Stimulated activated CD8-positive, alpha-beta memory T cell treated with anti-CD3 and anti-CD28 coated beads, Interleukin-12 subunit alpha, Interleukin-12 subunit beta, amount 100 ng/mL, for 24 hours (primary cell): ENCODE data around the gene MFRP.
"Not testable (repeated sequence)": the region's sequence is repeated elsewhere in the genome, so short reads cannot be mapped to it uniquely, and the experiment has no call there.

Experiments used
- DNase-seq: peaks from one replicate; pipeline ENCODE4 v3.0.0-alpha.2; 2020; ENCODE audit errors: extremely low read depth

MFRP gene

DNA sequence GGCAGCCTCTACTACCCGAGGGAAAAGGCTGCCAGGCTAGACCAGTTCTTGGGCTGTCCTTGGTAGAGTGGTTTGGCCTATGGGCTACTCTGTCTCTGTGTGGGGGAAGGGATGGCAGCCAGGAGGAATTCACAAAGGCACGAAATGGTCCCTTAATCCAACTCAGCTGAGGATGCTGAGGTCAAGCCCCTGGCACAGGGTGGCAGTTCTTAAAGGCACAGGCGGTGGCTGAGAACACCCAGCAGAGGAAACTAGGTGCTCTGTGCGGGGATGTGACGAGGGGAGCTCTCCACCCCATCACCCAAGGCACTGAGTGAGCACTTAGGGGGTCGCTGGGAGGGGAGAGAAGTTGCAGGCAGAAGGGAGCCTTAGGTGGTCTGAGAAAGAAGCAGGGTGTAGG is at the start of gene MFRP:
TSS of gene MFRP (minus strand) at position 101 of the 400 bp plus-strand sequence. CDS start 192 bp downstream, outside the sequence.
- no peak for DNase-seq

DNA sequence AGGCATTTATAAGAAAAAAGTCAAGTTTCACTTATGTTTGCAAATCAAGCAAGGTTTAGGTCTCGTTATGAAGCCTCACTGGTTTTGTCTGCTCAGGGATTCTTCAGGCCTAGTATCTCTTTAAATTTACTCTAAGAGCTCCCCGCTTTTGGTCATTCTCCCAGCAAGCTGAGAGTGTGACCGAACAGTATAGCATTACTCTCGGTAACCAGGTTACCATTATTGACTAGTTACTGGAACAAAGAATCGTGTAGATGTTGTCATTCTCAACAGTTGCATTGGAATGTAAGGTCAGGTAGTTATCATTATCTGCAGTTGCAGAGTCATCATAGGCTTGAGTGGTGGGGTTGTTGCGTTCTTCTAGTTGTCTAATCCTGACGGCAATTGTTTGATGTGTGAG is 44.8 kb upstream of the MFRP start:
- DNase-seq: no peak

DNA sequence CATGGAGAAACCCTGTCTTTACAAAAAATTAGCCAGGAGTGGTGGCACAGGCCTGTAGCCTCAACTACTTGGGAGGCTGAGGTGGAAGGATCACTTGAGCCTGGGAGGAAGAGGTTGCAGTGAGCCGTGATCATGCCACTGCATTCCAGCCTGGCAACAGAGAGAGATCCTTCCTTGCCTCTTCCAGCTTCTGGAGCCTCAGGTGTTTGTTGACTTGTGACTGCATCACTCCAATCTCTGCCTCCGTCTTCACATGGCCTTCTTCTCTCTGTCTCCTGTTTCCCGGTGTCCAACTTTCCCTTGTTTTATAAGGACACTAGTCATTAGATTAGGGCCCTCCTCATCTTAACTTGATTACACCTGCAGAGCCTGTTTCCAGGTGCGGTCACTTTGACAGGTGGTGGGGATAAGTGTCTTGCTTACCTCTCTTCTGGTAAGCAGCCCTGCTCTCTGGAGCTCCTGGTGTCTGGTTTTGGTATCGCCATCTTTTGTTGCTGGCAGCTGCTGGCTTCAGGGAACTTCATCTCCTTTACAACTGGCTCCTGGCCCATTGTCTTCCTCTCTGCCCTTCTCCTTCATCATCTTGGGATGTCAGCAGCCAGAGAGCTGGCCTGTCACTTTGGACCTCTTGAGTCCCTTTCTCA is 43.2 kb upstream of the MFRP start:
- DNase-seq: no peak

DNA sequence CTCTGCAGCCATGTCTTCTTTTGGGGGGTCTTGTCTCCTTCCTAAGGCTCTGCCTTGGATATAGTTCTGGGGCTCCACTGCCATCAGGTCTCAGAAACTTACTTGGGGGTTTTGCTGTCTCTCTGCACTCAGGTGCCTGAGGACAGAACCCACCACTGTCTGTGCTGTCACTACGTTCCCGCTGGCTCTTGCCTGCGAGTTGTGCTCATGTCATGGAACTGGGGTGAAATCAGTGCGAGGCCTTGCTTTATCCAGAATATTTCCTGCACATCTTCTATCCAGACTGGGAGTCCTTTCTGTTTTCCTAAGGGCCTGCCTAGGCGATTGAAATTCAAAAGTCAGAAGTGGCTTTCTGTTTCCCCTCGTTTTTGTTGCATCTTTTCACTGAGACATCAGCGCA is 41.6 kb upstream of the MFRP start:
- DNase-seq: no peak

DNA sequence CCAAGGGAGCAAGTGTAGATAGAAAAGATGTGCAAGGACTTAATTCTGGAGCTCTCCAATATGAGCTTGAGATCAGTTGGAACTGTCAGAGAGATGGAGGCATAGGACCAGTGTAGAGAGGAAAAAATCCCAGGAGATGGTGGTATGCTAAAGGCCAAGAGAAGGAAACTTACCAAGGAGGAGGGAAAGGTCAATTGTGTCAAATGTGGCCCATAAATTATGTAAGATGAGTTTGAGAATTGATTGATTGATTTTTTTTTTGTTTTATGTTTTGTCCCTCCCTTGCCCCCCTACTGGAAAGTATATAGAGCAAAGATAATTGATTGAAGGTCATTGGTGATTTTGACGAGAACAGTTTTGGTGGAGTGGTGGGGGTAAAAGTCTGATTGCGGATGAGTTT is 37.8 kb upstream of the MFRP start:
- no peak for DNase-seq

DNA sequence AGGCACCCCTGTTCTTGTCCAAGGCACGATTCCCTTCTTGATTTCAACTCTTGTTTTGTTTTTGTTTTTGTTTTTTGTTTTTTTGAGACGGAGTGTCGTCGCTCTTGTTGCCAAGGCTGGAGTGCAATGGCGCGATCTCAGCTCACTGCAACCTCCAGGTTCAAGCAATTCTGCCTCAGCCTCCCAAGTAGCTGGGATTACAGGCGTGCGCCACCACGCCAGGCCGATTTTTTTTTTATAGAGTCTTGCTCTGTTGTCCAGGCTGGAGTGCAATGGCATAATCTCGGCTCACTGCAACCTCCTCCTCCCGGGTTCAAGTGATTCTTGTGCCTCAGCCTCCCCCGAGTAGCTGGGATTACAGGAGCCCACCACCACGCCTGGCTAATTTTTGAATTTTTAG is 36.0 kb upstream of the MFRP start:
- DNase-seq: not testable (repeated sequence)

DNA sequence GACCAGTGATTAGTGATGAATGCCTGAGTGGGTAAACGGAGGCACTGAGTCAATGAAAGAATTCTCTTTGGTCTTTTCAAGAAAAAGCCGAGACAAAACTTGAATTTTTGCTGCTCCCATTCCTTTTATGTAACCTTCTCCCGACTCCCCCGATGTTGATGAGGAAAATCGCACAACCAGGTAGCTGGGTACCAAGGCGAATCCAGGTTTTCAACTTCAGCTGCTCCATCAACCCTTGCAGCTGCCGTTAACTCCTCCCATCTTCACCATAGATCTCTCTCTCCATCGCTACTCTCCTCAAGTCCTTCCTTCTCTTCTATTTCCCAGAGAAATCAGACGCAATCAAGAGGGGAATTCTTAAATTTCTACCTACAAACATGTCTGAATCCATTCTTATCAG is 35.6 kb upstream of the MFRP start:
- no peak for DNase-seq

DNA sequence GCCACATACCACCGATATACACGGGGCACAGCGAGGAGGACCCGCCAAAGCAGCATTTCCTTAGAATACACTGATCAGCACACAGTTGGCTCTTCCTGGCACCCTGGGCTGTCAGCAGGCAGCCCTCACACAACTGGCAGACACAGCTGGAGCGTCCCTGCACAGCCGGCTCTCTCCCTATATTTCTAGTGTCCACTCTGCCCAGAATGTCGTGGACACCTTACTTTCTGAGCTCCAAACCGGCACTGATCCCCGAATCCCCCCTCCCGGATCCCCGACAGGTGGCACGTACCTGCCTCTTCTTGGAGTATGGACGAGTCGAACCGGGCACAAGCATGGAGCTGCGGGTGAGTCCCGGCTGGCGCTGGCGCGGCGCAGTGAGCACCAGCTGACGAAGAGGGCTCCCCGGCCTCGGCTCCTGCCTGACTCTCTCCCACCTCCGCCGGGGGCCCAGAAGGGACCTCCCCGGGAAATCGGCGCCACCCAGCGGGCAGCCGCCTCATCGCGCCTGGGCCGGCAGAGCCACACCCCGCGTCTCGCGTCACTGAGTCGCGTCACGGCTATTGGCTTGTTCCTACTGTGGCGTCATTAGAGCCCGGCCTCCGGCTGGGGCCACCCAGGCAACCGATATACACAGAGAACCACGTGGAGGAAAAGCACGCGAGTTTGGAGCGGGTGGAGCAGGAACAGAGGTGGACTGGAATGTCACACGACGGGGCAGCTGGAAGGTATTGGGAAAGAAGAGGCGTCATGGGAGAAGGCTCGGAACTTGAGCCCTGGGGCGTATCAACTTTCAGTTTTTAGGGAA is 34.9 kb upstream of the MFRP start, which contains the start of gene USP2:
TSS of gene USP2 (minus strand) at position 510 of the 808 bp plus-strand sequence. CDS start 8,210 bp downstream, outside the sequence.
- DNase-seq: peak; percentile 92

DNA sequence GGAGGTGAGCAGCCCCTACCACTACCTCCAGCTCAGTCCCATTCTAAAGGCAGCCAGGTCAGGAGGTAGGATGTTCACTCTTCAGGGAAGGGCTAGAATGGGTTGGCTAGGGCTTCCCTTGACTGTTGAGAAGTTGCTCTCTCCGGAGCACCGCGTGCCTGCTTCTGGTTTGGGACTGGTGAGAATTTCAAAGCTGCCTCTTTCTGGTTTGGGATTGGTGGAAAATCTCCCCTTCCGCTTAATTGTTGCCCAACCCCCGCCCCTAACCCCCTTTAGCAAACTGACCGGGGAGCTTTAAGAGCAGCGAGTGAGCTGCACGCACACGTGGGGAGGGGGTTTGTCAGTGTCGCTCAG is 34.3 kb upstream of the MFRP start:
- no peak for DNase-seq

DNA sequence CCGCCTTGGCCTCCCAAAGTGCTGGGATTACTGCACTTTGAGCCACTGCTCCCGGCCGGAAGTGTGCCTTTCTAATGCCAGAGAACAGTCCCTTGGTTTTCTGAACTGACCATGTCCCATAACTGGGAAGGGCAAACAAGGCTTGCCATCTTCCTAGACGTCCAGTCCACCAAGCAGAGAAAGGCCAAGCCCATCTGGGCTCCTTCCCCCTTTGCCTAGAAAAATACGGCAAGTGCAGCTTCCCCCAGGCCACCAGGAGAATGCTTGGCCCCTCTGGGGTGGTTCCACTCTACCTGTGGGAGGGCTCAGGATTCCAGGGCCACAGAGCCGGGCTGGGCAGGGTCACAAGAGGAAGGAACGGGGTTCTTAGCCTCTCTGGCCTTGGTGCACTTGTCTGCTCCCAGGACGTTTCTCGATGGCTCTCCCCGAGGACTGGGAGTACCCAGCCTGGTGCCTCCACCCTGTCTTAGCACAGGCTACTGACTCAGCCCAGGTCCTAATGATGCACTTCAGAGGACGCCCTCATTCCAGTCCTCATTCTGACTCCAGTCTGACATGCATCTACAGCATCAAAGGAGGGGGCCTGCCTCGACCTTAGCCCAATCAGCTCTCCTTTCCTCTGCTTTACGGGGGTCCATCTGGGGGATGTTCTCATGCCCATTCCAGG is 33.8 kb upstream of the MFRP start:
- no peak for DNase-seq

DNA sequence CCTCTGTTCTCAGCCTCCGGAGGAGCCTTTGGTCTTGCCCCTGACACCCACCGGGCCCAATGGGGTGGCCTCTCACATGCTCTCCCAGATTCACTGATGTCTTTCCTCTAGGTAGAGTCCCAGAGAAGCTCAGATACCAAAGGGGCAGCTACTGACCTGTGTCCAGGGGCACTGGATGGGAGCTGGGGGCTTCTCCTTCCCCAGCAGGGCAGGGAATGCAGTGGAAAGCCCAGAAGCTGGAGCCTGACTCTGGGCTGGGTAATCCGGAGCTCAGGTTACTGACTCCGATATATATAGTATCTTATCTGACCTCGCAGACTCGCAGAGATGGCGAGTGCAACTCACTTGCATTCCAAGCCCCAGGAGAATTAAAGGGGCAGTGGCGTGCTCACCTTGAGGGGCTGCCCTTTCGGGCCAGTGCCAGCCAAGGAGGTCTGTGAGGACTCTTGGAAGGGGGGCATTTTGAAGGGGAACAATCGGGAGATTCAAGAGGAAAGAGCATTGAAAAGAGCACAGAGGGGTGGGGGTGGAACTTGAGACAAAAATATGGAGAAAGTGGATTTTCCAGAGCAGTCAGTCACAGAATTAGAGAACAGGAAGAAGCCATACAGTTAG is 32.5 kb upstream of the MFRP start:
- DNase-seq: no peak

DNA sequence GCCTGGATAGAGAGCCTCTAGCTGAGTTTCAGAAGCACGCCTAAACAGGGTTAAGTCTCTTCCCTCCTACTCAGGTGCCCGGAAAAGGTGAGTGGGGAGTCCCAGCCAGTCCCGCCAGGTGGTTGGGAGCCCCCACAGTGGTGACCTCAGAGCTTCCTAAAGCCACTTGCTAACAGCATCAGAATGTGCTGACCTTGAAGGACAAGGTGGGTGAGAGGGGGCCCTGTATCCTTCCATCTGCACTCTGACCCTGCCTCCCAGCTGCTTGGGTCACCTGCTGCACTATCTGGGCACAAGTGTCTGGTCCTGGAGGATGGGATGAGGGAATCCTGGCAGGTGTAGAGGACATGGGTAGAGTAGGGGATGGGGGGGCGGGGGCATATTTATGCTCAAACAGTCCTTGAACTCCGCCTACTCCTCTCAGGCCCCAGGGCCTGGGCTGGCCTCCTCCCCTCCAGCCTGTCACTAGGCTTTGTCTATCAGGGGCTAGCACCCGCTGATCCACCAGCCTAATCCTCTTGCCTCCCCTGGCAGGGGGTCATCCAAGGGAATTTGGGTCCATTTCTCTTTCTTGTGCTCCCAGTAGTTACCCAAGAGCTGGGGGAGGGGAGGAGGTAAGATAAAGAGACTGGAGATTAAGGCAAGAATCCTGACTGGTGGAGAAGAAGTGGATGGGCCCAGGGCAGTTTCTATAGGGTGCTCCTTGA is 31.6 kb upstream of the MFRP start:
- no peak for DNase-seq

DNA sequence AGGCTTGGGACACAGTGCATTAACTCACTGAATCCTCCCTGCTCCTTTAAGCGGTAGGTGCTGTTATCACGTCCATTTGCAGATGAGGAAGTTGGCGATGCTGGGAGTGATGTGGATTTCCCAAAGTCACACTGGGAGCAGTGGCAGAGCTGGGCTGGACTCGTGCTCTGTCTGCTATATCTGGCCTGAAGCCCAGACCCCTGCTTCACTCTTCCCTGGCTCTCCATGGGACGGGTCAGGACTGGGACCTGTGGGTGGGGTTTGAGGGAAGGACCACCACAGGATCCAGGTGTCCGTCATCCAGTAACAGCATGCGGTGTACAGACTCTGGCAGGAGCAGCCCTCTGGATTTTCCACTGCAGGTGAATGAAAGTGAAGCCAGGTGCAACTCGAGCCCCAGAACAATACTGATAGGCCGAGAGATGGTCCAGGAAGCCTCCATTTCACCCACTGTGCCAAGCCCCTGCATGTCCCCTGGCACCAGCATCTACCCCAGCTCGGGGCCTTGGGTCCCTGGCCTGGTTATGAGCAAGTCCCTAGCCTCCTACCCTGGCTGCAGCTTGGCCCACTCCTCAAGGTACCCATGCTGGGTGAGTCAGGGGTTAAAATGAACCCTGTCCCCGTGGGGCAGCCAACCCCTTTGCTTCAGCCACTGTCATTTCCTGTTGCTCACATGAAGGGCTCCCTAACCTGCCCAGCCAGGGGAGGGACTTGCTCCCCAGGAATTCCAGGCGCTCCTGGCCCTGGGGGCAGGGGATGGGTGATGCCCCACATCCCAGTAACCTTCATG is 30.8 kb upstream of the MFRP start:
- DNase-seq: no peak

DNA sequence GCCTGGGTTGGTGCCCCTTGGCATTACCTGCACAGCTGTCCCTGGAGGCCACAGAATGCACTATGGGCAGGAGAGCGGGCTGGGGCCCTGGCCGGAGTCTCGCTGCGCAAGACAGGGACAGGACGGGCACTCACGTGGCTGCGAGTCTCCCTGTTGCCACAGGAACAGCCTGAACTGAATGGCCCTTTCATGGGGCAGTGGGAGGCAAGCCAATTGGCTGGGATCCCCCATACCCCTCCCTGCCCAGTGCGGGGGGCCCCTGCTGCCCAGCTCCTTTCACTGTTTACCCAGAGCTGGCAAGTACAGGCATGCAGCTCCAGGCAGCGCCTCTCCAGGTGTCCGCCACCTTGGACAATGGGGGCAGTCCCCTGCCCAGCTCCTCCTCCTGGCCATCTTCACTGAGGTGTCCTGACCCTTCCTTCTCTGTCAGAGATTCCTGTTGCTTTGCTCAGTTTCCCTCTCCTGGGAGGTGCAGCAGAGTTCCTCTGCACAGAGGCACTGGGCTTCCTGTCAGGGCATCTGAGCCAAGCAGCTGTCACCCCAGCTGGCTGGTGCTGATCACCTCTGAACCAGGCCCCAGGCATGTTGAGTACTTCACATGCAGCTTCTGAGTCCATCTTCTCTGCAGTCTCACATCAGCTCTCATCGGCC is 29.8 kb upstream of the MFRP start:
- no peak for DNase-seq

DNA sequence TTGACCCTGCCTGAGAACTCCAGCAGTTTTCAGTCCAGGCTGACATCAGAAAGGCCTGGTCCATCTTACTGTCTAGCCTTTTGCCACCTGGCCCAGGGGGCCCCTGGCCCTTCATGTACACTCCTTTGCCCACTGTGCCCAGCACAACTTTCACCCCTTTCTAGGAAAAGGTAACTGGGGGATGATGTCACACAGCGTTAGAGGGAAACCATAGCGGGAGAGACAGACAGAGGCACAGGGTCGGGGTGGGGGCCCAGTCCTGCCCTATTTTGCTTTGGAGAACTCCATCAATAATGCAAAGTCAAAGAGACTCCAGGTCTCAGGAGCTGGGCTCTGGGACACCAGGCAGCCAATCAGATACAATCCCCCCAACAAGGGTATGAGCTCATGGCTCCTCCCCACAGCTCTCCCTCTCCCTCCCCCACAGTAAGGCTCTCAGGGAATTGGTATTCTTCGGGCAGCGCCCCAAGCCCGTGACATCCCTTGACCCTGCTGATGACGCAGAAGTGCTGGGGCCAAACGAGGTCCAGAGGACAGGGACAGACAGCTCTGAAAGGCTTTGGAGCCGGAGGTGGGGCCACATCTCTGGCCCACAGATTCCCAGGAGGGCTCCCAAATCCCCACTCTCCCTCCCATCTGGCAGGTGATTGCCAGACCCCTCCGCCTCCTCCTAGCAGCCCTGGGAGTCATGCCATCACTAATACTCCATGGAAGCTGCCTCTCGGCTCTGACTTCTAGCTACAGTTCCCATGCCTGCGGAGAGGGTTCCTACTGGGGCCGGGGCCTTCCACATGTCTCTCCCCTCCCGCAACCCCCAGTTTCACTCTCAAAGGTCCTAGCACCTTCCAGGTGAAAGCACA is 29.1 kb upstream of the MFRP start:
- no peak for DNase-seq

DNA sequence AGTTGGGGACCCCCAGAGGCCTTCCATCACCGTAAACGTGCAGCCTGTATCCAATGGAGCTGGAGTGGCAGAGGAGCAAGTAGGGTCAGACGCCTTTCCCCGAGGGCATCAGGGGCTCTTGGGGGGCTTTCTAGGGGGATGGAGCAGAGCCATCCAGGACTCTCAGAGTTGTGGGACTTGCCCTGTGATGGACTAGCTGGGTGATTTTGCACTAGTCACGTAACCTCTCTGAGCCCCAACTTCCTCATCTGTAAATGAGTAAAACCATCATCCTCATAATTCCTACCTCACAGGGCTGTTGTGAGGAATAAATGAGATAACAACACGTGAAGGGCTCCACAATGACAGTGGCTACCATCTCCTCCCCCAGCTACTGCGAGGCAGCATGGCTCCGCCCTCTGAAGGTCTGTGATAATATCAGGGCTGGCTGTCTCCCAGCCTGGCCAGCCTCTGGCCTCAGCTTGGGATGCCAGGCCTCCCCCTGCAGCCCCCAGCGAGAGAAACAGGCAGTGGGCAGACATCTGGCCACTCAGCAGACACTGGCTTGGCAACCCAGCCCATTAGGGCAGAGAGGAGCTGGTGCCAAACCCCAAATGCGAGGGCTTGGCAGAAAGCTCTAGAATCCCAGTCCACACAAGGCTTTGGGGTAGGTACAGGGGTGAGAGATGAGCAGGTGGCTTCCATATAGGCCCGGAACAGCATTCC is 28.3 kb upstream of the MFRP start:
- DNase-seq: no peak

DNA sequence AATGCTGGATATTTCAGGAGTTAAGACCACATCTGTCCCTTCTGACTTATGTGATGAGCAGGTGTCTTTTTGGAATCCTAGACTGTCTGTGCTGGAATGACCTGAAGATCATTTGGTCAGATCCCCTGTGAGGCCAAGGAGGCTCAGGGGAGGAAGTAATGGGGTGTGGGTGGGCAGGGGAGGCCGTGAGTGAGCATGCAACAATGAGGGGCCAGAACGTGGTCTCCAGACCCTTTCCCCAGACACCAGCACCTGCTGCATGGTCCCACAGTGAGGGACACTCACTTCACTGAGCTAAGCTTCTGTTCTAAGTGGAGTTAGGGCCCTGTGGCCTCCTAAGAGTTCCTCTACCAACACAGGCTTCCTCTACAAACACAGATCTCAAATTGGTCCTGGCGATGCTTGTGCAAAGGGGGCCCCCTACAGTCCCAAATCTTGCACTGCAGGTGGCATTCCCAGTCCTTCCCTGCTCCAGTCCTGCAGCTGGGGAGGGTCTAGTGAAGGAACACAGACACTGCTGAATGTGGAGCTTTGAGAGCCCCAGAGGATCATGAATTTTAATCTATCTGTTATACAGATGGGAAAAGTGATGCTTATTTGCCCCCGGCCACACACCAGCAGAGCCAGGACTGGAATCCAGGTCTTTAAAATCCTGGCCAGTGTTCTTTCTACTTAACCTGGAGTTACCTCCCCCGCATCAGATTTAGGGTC is 27.6 kb upstream of the MFRP start:
- no peak for DNase-seq
